LoVo (cell line): Measurements from ENCODE around the gene POLR2B.
"Not testable (repeated sequence)": the region's sequence is repeated elsewhere in the genome, so short reads cannot be mapped to it uniquely, and the experiment has no call there.

Experiments used
- DNase-seq: peaks from one replicate; pipeline ENCODE4 v3.0.0-alpha.2; 2016; ENCODE audit warnings: low spot score

Gene POLR2B

GRCh38 chr4:57053508-57053907, 74.8 kb downstream of the POLR2B start:
- no peak for DNase-seq

GRCh38 chr4:57055886-57056285, 77.2 kb downstream of the POLR2B start:
- no peak for DNase-seq

- DNase-seq: no peak
These were observed 81.4 kb downstream of the POLR2B start for GRCh38 chr4:57059890-57060716.

GRCh38 chr4:57060717-57061067, 82.0 kb downstream of the POLR2B start:
- DNase-seq: not testable (repeated sequence)

- no peak for DNase-seq
These were observed 82.7 kb downstream of the POLR2B start for GRCh38 chr4:57061395-57061794.

- DNase-seq: no peak
These were observed 84.8 kb downstream of the POLR2B start for GRCh38 chr4:57063518-57063917.

GRCh38 chr4:57064120-57064519, 85.4 kb downstream of the POLR2B start:
- no peak for DNase-seq

GRCh38 chr4:57064811-57065711, 86.4 kb downstream of the POLR2B start:
- no peak for DNase-seq

GRCh38 chr4:57065730-57066482, 87.2 kb downstream of the POLR2B start:
- no peak for DNase-seq

GRCh38 chr4:57068237-57068981, 89.7 kb downstream of the POLR2B start:
- DNase-seq: no peak

- DNase-seq: no peak
These were observed 91.8 kb downstream of the POLR2B start for GRCh38 chr4:57070461-57070860.

GRCh38 chr4:57071326-57071725, 92.6 kb downstream of the POLR2B start:
- no peak for DNase-seq

- no peak for DNase-seq
These were observed 94.9 kb downstream of the POLR2B start for GRCh38 chr4:57073559-57073958.

GRCh38 chr4:57074744-57075143, 96.0 kb downstream of the POLR2B start:
- no peak for DNase-seq

GRCh38 chr4:57075367-57075766, 96.7 kb downstream of the POLR2B start:
- no peak for DNase-seq

- no peak for DNase-seq
These were observed 98.0 kb downstream of the POLR2B start for GRCh38 chr4:57076646-57077045.

- no peak for DNase-seq
These were observed 99.1 kb downstream of the POLR2B start for GRCh38 chr4:57077550-57078343.

- DNase-seq: no peak
These were observed 100.2 kb downstream of the POLR2B start for GRCh38 chr4:57078685-57079521.
